ENCODE data around the gene HPS5. TPM values are rescaled to one million over a fixed set of nuclear protein-coding genes. Genes with fewer than 3 reads are reported as not detected.
A peak's percentile ranks its signal among the peaks of the same experiment; 100 is the strongest.

HPS5 gene
- 18.2 TPM for polyA plus RNA-seq
- long read RNA-seq, donor 1, result 0 reads
- long read RNA-seq, donor 2, partial matches to known transcripts, result 1,079 of 1,381 reads
- long read RNA-seq, donor 2, other reads (novel, unspliced or antisense), result 301 of 1,381 reads
- long read RNA-seq, donor 3, result 0 reads
- long read RNA-seq, donor 4, full-length matches to known transcripts, result 1 of 1 reads
- long read RNA-seq, donor 4, partial matches to known transcripts, result 0 of 1 reads
- long read RNA-seq, donor 4, other reads (novel, unspliced or antisense), result 0 of 1 reads
- long read RNA-seq, donor 5, result 0 reads
- long read RNA-seq, donor 6, full-length matches to known transcripts, result 1 of 13 reads
- long read RNA-seq, donor 6, partial matches to known transcripts, result 0 of 13 reads
- long read RNA-seq, donor 6, other reads (novel, unspliced or antisense), result 12 of 13 reads
- long read RNA-seq, donor 7, full-length matches to known transcripts, result 1 of 1 reads
- long read RNA-seq, donor 7, partial matches to known transcripts, result 0 of 1 reads
- long read RNA-seq, donor 7, other reads (novel, unspliced or antisense), result 0 of 1 reads
- long read RNA-seq, donor 8, full-length matches to known transcripts, result 1 of 10 reads
- long read RNA-seq, donor 8, partial matches to known transcripts, result 9 of 10 reads
- long read RNA-seq, donor 8, other reads (novel, unspliced or antisense), result 0 of 10 reads
- long read RNA-seq, donor 9, result 0 reads
- long read RNA-seq, donor 10, full-length matches to known transcripts, result 2 of 2 reads
- long read RNA-seq, donor 10, partial matches to known transcripts, result 0 of 2 reads
- long read RNA-seq, donor 10, other reads (novel, unspliced or antisense), result 0 of 2 reads
- long read RNA-seq, donor 11, full-length matches to known transcripts, result 1 of 1 reads
- long read RNA-seq, donor 11, partial matches to known transcripts, result 0 of 1 reads
- long read RNA-seq, donor 11, other reads (novel, unspliced or antisense), result 0 of 1 reads

- Histone ChIP-seq H3K36me3 (ENCODE audit: control insufficient read depth, insufficient read depth, low read length) (peaks cover 5% of the 10 kb centered on the region), H3K9me3 (ENCODE audit: control insufficient read depth, low read depth, low read length) (no peaks in the 10 kb centered on the region), H3K27me3 (ENCODE audit: control insufficient read depth, insufficient read depth, low read length) (no peaks in the 10 kb centered on the region), H3K4me1 (ENCODE audit: control insufficient read depth, insufficient read depth, low read length) (peaks cover 12% of the 10 kb centered on the region), H3K4me3 (ENCODE audit: low read length) (peak within 1 kb of the TSS; percentile 84), H3K27ac (ENCODE audit: low read length) (peak within 1 kb of the TSS; percentile 95)
- DNase-seq, result peak; percentile 99
- WGBS (ENCODE audit: insufficient coverage, low lambda C conversion rate), result no CpG with 5 or more reads among the region's 61 CpGs
These were observed at the start of gene HPS5, which contains the start of gene GTF2H1 for GRCh38 chr11:18321969-18322711. Gene HPS5 (minus strand): TSS chr11:18322140. CDS start chr11:18317858, 4,282 bp downstream. Gene GTF2H1 (plus strand): TSS chr11:18322567. CDS start chr11:18333075, 10,508 bp downstream.

GRCh38 chr11:18371279-18371678 is 49.3 kb upstream of the HPS5 start:
- WGBS (ENCODE audit: insufficient coverage, low lambda C conversion rate), result 17% methylated on average over 2 of the region's 2 CpGs
- H3K27ac ChIP-seq (ENCODE audit: low read length), result peak overlapping the region; percentile 33
- H3K4me3 ChIP-seq (ENCODE audit: low read length), result no peak overlapping the region
- no peaks in the 10 kb centered on the region for H3K27me3 ChIP-seq (ENCODE audit: control insufficient read depth, insufficient read depth, low read length)
- peaks cover 14% of the 10 kb centered on the region for H3K4me1 ChIP-seq (ENCODE audit: control insufficient read depth, insufficient read depth, low read length)
- H3K36me3 ChIP-seq (ENCODE audit: control insufficient read depth, insufficient read depth, low read length), result peaks cover 8% of the 10 kb centered on the region
- peak; percentile 86 to 91 for DNase-seq
- H3K9me3 ChIP-seq (ENCODE audit: control insufficient read depth, low read depth, low read length), result no peaks in the 10 kb centered on the region

GRCh38 chr11:18369398-18369797 is 47.5 kb upstream of the HPS5 start:
- Histone ChIP-seq H3K27me3 (ENCODE audit: control insufficient read depth, insufficient read depth, low read length) (no peaks in the 10 kb centered on the region), H3K27ac (ENCODE audit: low read length) (no peak overlapping the region), H3K4me3 (ENCODE audit: low read length) (no peak overlapping the region), H3K4me1 (ENCODE audit: control insufficient read depth, insufficient read depth, low read length) (peaks cover 14% of the 10 kb centered on the region), H3K9me3 (ENCODE audit: control insufficient read depth, low read depth, low read length) (no peaks in the 10 kb centered on the region), H3K36me3 (ENCODE audit: control insufficient read depth, insufficient read depth, low read length) (peaks cover 25% of the 10 kb centered on the region)
- WGBS (ENCODE audit: insufficient coverage, low lambda C conversion rate), result no CpG with 5 or more reads among the region's 2 CpGs
- no peak for DNase-seq

GRCh38 chr11:18368221-18368620 is 46.3 kb upstream of the HPS5 start:
- H3K36me3 ChIP-seq (ENCODE audit: control insufficient read depth, insufficient read depth, low read length), result peaks cover 36% of the 10 kb centered on the region
- no peaks in the 10 kb centered on the region for H3K9me3 ChIP-seq (ENCODE audit: control insufficient read depth, low read depth, low read length)
- H3K4me3 ChIP-seq (ENCODE audit: low read length), result no peak overlapping the region
- no CpG with 5 or more reads among the region's 2 CpGs for WGBS (ENCODE audit: insufficient coverage, low lambda C conversion rate)
- DNase-seq, result peak; percentile 12 to 17
- peaks cover 14% of the 10 kb centered on the region for H3K4me1 ChIP-seq (ENCODE audit: control insufficient read depth, insufficient read depth, low read length)
- no peaks in the 10 kb centered on the region for H3K27me3 ChIP-seq (ENCODE audit: control insufficient read depth, insufficient read depth, low read length)
- H3K27ac ChIP-seq (ENCODE audit: low read length), result peak overlapping the region; percentile 8

- no CpG with 5 or more reads among the region's 3 CpGs for WGBS (ENCODE audit: insufficient coverage, low lambda C conversion rate)
- no peak overlapping the region for H3K27ac ChIP-seq (ENCODE audit: low read length)
- no peak overlapping the region for H3K4me3 ChIP-seq (ENCODE audit: low read length)
- H3K4me1 ChIP-seq (ENCODE audit: control insufficient read depth, insufficient read depth, low read length), result peaks cover 12% of the 10 kb centered on the region
- H3K9me3 ChIP-seq (ENCODE audit: control insufficient read depth, low read depth, low read length), result no peaks in the 10 kb centered on the region
- H3K27me3 ChIP-seq (ENCODE audit: control insufficient read depth, insufficient read depth, low read length), result no peaks in the 10 kb centered on the region
- peaks cover 40% of the 10 kb centered on the region for H3K36me3 ChIP-seq (ENCODE audit: control insufficient read depth, insufficient read depth, low read length)
- no peak for DNase-seq
These were observed 45.5 kb upstream of the HPS5 start for GRCh38 chr11:18367431-18367830.

- 100% methylated on average over 1 of the region's 4 CpGs for WGBS (ENCODE audit: insufficient coverage, low lambda C conversion rate)
- Histone ChIP-seq H3K4me1 (ENCODE audit: control insufficient read depth, insufficient read depth, low read length) (peaks cover 3% of the 10 kb centered on the region), H3K27ac (ENCODE audit: low read length) (no peak overlapping the region), H3K36me3 (ENCODE audit: control insufficient read depth, insufficient read depth, low read length) (peaks cover 49% of the 10 kb centered on the region), H3K27me3 (ENCODE audit: control insufficient read depth, insufficient read depth, low read length) (no peaks in the 10 kb centered on the region), H3K4me3 (ENCODE audit: low read length) (no peak overlapping the region), H3K9me3 (ENCODE audit: control insufficient read depth, low read depth, low read length) (no peaks in the 10 kb centered on the region)
- no peak for DNase-seq
These were observed 44.3 kb upstream of the HPS5 start for GRCh38 chr11:18366286-18366685.

- no peak for DNase-seq
- H3K27ac ChIP-seq (ENCODE audit: low read length), result no peak overlapping the region
- H3K27me3 ChIP-seq (ENCODE audit: control insufficient read depth, insufficient read depth, low read length), result no peaks in the 10 kb centered on the region
- peaks cover 55% of the 10 kb centered on the region for H3K36me3 ChIP-seq (ENCODE audit: control insufficient read depth, insufficient read depth, low read length)
- no peaks in the 10 kb centered on the region for H3K9me3 ChIP-seq (ENCODE audit: control insufficient read depth, low read depth, low read length)
- no peaks in the 10 kb centered on the region for H3K4me1 ChIP-seq (ENCODE audit: control insufficient read depth, insufficient read depth, low read length)
- no peak overlapping the region for H3K4me3 ChIP-seq (ENCODE audit: low read length)
- WGBS (ENCODE audit: insufficient coverage, low lambda C conversion rate), result no CpG with 5 or more reads among the region's 4 CpGs
These were observed 43.8 kb upstream of the HPS5 start for GRCh38 chr11:18365741-18366140.

- no peak overlapping the region for H3K4me3 ChIP-seq (ENCODE audit: low read length)
- H3K36me3 ChIP-seq (ENCODE audit: control insufficient read depth, insufficient read depth, low read length), result peaks cover 65% of the 10 kb centered on the region
- no peak for DNase-seq
- no peak overlapping the region for H3K27ac ChIP-seq (ENCODE audit: low read length)
- no peaks in the 10 kb centered on the region for H3K9me3 ChIP-seq (ENCODE audit: control insufficient read depth, low read depth, low read length)
- no peaks in the 10 kb centered on the region for H3K4me1 ChIP-seq (ENCODE audit: control insufficient read depth, insufficient read depth, low read length)
- no peaks in the 10 kb centered on the region for H3K27me3 ChIP-seq (ENCODE audit: control insufficient read depth, insufficient read depth, low read length)
- no CpG with 5 or more reads among the region's 4 CpGs for WGBS (ENCODE audit: insufficient coverage, low lambda C conversion rate)
These were observed 42.6 kb upstream of the HPS5 start for GRCh38 chr11:18364495-18365073.

GRCh38 chr11:18361154-18361553 is 39.2 kb upstream of the HPS5 start:
- WGBS (ENCODE audit: insufficient coverage, low lambda C conversion rate), result no CpG with 5 or more reads among the region's 5 CpGs
- no peaks in the 10 kb centered on the region for H3K27me3 ChIP-seq (ENCODE audit: control insufficient read depth, insufficient read depth, low read length)
- H3K9me3 ChIP-seq (ENCODE audit: control insufficient read depth, low read depth, low read length), result no peaks in the 10 kb centered on the region
- no peak overlapping the region for H3K27ac ChIP-seq (ENCODE audit: low read length)
- H3K4me3 ChIP-seq (ENCODE audit: low read length), result no peak overlapping the region
- H3K36me3 ChIP-seq (ENCODE audit: control insufficient read depth, insufficient read depth, low read length), result peaks cover 82% of the 10 kb centered on the region
- H3K4me1 ChIP-seq (ENCODE audit: control insufficient read depth, insufficient read depth, low read length), result no peaks in the 10 kb centered on the region
- DNase-seq, result no peak
